Transverse colon (tissue), 4 donors: Measurements from ENCODE around the gene PACSIN1. TPM values are rescaled to one million over a fixed set of nuclear protein-coding genes. Genes with fewer than 3 reads are reported as not detected.

ENCODE experiments used
- DNase-seq: peaks from one replicate; pipeline ENCODE4 v3.0.0-alpha.2; 2019
- H3K27ac ChIP-seq, 4 donors: fragments of 200-600 bp; sonication (generic); 2 replicates each; pipeline ENCODE4 v1.5.1; 2016 to 2018; ENCODE audit warnings: inconsistent platforms in 4 of 4
- H3K27me3 ChIP-seq: fragments of 200-600 bp; sonication (generic); 2 replicates; pipeline ENCODE4 v1.5.1; 2017; ENCODE audit warnings: inconsistent platforms
- H3K36me3 ChIP-seq, 4 donors: fragments of 200-600 bp; sonication (generic); 2 replicates each; pipeline ENCODE4 v1.5.1; 2017 to 2019; ENCODE audit warnings: inconsistent platforms in 4 of 4
- H3K4me1 ChIP-seq, 4 donors: fragments of 200-600 bp; sonication (generic); 2 replicates each; pipeline ENCODE4 v1.5.1; 2017 to 2020; ENCODE audit warnings: inconsistent platforms in 4 of 4
- H3K4me3 ChIP-seq, 4 donors: fragments of 200-600 bp; sonication (generic); 1 replicate in 1 of 4; 2 replicates in 3 of 4; pipeline versions ENCODE4 v1.5.1 to v1.6.1; 2017 to 2019; ENCODE audit warnings: inconsistent platforms in 4 of 4
- H3K9me3 ChIP-seq, 2 donors: fragments of 200-600 bp; sonication (generic); 2 replicates each; pipeline ENCODE4 v1.5.1; 2017 to 2019; ENCODE audit warnings: inconsistent platforms in 2 of 2
- CTCF ChIP-seq, 5 experiments: fragments of 200-600 bp in 3 of 5; fragments of 450-650 bp in 2 of 5; sonication (generic) in 3 of 5; IDR thresholded peaks; 1 replicate in 2 of 5; 2 replicates in 3 of 5; pipeline ENCODE4 v1.5.1; 2016 to 2017; ENCODE audit warnings: antibody characterized with exemption in 5 of 5, inconsistent platforms in 3 of 5, mild to moderate bottlenecking in 2 of 5, moderate library complexity in 1 of 5
- EP300 ChIP-seq: sonication (generic); formaldehyde crosslinking; IDR thresholded peaks from one replicate; pipeline ENCODE4 v1.6.1; 2017; ENCODE audit warnings: antibody characterized with exemption, low read depth
- POLR2A ChIP-seq: fragments of 450-650 bp; IDR thresholded peaks from one replicate; pipeline ENCODE4 v1.6.1; 2016; ENCODE audit warnings: antibody characterized with exemption, mild to moderate bottlenecking, moderate library complexity
- POLR2AphosphoS5 ChIP-seq, 3 donors: sonication (generic); formaldehyde crosslinking; IDR thresholded peaks; one replicate each; pipeline ENCODE4 v1.6.1; 2016; ENCODE audit warnings: antibody characterized with exemption in 3 of 3
- WGBS, 2 donors: methylation state at CpG; one replicate each; pipeline ENCODE4 v1.1.5; 2018; ENCODE audit warnings: low coverage in 1 of 2; 5-methylcytosine and 5-hydroxymethylcytosine counted together
- in situ Hi-C, 4 donors: fragments of 200-750 bp; cut with MboI; loops; one replicate each; pipeline versions ENCODE4 v1.15.0 to v1.15.1; 2017; ENCODE audit warnings: low sequenced_read_pairs in 3 of 4, low pct_ligation_motif_present in 1 of 4, low pct_unique_long_range_greater_than_20kb in 1 of 4
- intact Hi-C: fragments of 100-400 bp; cut with DNase I; formaldehyde crosslinking; loops from one replicate; pipeline ENCODE4 v1.15.1; 2023; ENCODE audit warnings: low total_unique reads
- total RNA-seq, 4 donors: library from RNA; depleted of rRNA; stranded (reverse); fragments of >200 nt; gene quantifications; one replicate each; pipeline ENCODE4 v1.1.0, GENCODE V29; 2016

Gene PACSIN1
- total RNA-seq, 4 donors from 2014 or later: 0.27 to 1.9 TPM; not detected in 2

GRCh38 chr6:34528996-34529664 lies 63.3 kb downstream of the PACSIN1 start:
- Histone ChIP-seq H3K27me3 (no peaks in the 10 kb centered on the region), H3K27ac (no peak overlapping the region), H3K36me3 (no peaks in the 10 kb centered on the region), H3K4me3 (no peak overlapping the region), H3K4me1 (peaks cover 0 to 16% (median 14%) of the 10 kb centered on the region in 4 donors), H3K9me3 (no peaks in the 10 kb centered on the region)
- 88% methylated on average over 8 of the region's 8 CpGs; no CpG with 5 or more reads in 1 of the 2 donors for WGBS, 2 donors
- no peak for DNase-seq
- in situ Hi-C loops: loop anchor here in 1 of 4 donors (5.0 kb wide), 1 partner anchor 73 kb away; no protein-coding TSS in a partner anchor
- TF ChIP-seq CTCF (IDR thresholded peaks at IDR 0.05) (no peak), POLR2AphosphoS5 (IDR thresholded peaks at IDR 0.05) (no peak), POLR2A (no peak), EP300 (no peak)
- intact Hi-C loops: loop anchor here (5.0 kb wide), 1 partner anchor 88 kb away; no protein-coding TSS in a partner anchor

- DNase-seq: peak; percentile 42
- in situ Hi-C loops: loop anchor here in 2 of 4 donors (5.0 kb wide), 2 partner anchors 73 to 78 kb away; no protein-coding TSS in a partner anchor
- Histone ChIP-seq H3K4me1 (peaks cover 0 to 18% (median 16%) of the 10 kb centered on the region in 4 donors), H3K27ac (no peak overlapping the region), H3K36me3 (no peaks in the 10 kb centered on the region), H3K9me3 (no peaks in the 10 kb centered on the region), H3K4me3 (no peak overlapping the region), H3K27me3 (no peaks in the 10 kb centered on the region)
- TF ChIP-seq CTCF (IDR thresholded peaks at IDR 0.05) (peak in 1 of 5 experiments; percentile 46), POLR2AphosphoS5 (IDR thresholded peaks at IDR 0.05) (no peak), POLR2A (no peak), EP300 (no peak)
- intact Hi-C loops: loop anchor here (5.0 kb wide), 1 partner anchor 88 kb away; no protein-coding TSS in a partner anchor
- 45 to 53% methylated on average over 2 to 10 of the region's 10 CpGs for WGBS, 2 donors
These were observed 63.9 kb downstream of the PACSIN1 start for GRCh38 chr6:34529665-34530327.

GRCh38 chr6:34530753-34531365 lies 65.0 kb downstream of the PACSIN1 start:
- WGBS, 2 donors: 94% methylated on average over 18 of the region's 18 CpGs; no CpG with 5 or more reads in 1 of the 2 donors

More at GRCh38 chr6:34530753-34531365, 65.0 kb downstream of the PACSIN1 start:
- no peak for DNase-seq
- Histone ChIP-seq H3K4me1 (peaks cover 3 to 28% (median 25%) of the 10 kb centered on the region in 4 donors), H3K4me3 (no peak overlapping the region), H3K36me3 (no peaks in the 10 kb centered on the region), H3K27me3 (no peaks in the 10 kb centered on the region), H3K27ac (no peak overlapping the region), H3K9me3 (no peaks in the 10 kb centered on the region)
- in situ Hi-C loops (loop anchor here in 1 of 4 donors (5.0 kb wide), 1 partner anchor 76 kb away; no protein-coding TSS in a partner anchor), intact Hi-C loops (no loop called here)
- no peak for TF ChIP-seq CTCF (IDR thresholded peaks at IDR 0.05)
- no peak for TF ChIP-seq EP300
- TF ChIP-seq POLR2A: no peak
- no peak for TF ChIP-seq POLR2AphosphoS5 (IDR thresholded peaks at IDR 0.05)
